Activated CD4-positive, alpha-beta T cell treated with anti-CD3 and anti-CD28 coated beads, Interleukin-2, amount 50 U/mL, for 16 hours (primary cell): ENCODE results near the gene SF3B1.
"Not testable (repeated sequence)": the region's sequence is repeated elsewhere in the genome, so short reads cannot be mapped to it uniquely, and the experiment has no call there.

ENCODE experiments used
- DNase-seq: peaks from one replicate; pipeline ENCODE4 v3.0.0-alpha.2; 2020

The SF3B1 gene

GRCh38 chr2:197379308-197379917 is 55.4 kb downstream of the SF3B1 start:
- not testable (repeated sequence) for DNase-seq

DNA sequence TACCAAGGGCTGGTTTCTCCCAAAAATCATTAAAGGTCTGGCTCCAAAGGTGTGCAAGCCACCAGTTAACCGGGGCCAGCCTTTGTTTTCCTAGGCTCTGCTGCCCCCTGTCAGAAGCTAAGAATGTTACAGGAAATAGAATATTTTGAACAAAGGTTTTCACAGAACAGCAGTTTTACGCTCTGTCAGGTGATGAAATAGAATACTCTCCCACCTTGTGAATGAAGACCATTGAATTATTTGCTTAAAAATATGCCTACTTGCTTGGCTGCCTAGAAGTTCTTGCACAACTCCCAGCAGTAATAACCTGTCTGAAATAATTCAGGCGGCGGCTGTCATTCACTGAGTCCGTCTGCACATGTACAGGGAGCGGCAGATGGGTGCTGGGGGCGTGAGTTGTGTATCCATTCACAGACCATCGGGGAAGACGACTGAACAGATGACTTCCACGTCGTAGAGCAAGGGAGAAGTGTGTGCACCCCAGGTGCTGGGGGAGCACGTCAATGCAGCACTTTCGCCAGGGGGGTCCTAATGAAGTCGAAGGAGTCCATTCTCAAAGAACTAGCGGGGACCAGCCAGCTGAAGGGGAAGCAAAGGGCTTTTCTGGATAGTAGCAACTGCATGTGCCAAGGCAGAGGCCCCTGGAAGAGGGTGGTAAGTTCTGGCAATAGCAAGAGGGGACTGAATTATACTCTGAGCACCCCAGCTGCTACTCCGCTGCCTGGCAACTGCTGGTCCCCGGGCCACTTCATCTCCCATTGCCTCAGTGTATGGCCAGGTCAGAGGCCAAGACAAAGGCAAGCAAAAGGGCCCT is 56.1 kb downstream of the SF3B1 start:
- DNase-seq = peak; percentile 70

- DNase-seq = no peak
Observed at GRCh38 chr2:197378086-197378485, 56.7 kb downstream of the SF3B1 start.

DNA sequence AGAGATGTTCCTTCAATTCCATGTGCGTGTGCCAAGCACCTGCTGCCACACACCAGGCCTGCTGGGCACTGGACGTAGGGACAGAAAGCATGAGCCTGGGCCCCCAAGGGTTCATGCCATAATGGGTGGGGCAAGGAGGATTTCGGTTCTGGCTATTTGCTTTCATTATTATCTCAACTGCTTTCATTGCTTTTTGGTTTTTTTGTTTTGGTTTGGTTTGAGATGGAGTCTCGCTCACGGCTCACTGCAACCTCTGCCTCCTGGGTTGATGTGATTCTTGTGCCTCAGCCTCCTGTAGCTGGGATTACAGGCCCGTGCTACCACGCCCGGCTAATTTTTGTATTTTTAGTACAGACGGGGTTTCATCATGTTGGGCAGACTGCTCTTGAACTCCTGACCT is 57.2 kb downstream of the SF3B1 start:
- DNase-seq = no peak

DNA sequence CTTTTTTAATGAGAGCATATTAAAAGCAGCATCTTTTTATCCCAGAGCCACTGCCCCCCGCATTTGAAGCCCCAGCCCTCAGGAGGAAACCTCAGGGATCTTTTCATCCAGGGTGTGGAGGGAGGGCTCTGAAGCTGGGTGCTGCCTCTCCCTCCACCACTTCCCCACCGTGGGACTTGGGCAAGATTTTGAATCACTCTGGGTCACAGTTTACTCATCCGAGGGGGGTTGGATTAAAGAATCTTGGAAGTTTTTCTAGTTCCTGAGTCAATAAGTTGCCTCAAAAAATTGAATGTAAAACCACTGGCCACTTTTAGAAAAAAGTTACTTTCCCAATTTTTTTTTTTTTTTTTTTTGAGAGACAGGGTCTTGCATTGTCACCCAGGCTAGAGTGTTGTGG is 62.2 kb downstream of the SF3B1 start:
- no peak for DNase-seq

- DNase-seq = not testable (repeated sequence)
Observed at GRCh38 chr2:197370664-197371063, 64.2 kb downstream of the SF3B1 start.

DNA sequence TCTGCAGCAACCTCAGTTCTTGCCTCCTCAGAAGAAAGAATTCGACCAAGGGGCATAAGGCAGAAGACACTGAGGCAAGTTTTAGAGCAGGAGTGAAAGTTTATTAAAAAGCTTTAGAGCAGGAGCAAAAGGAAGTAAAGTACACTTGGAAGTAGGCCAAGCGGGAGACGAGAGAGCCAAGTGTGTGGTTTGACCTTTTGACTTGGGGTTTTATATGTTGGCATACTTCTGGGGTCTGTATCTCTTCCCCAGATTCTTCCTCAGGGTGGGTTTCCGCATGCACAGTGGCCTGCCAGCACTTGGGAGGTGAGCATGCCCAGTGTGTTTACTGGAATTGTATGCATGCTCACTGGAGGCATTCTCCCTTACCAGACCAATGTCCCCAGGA is 64.9 kb downstream of the SF3B1 start:
- no peak for DNase-seq

DNA sequence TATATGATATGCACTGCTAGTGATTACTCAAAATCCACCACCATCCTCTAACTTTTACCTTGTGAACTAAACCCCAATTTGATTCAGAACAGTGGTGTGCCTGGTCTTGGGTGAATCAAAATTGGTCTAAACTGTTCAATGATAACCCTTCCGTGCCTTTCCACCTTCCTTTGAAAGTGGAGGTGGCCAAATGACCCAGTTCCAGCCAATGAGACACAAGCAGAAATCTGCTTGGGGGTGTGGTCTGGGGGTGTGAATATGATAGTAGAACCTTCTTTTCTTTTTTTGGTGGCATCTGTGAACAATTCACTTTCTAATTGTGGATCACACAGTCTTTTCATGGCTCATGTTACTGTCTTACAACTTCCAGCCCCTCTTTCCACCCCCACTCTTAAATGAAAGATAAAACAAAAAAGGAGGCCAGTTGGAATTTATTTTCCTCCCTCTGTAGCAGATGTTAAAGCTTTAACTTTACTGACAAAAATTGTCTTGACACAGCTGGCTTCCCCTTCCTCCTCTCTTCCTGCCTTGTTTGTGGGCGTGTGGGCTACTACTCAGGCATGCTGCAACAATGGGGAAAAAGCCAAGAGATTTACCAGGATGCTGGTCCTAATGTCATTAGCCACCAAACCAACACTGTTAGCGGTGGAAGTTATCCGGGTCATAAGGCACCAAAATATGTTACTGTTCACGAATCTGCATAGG is 65.4 kb downstream of the SF3B1 start:
- DNase-seq = no peak

GRCh38 chr2:197368412-197368811 is 66.4 kb downstream of the SF3B1 start:
- DNase-seq = no peak

DNA sequence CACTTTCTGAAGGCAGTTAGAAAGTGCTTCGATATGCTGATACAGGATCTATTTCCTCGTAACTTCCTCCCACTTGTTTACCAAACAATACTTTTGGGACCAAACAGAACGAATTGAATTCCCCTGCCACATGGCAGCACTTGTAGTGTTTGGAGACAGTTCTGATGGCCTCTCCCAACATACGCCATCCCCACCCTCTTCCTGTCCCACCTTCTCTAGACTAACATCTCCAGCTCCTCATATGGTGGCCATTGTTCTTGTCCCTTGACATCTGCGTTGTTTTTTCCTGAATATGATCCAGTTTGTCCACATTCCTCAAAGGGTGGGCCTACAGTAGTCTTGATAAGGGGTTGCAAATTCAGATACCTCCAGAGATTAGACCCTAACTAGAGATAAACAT is 70.8 kb downstream of the SF3B1 start:
- no peak for DNase-seq

DNA sequence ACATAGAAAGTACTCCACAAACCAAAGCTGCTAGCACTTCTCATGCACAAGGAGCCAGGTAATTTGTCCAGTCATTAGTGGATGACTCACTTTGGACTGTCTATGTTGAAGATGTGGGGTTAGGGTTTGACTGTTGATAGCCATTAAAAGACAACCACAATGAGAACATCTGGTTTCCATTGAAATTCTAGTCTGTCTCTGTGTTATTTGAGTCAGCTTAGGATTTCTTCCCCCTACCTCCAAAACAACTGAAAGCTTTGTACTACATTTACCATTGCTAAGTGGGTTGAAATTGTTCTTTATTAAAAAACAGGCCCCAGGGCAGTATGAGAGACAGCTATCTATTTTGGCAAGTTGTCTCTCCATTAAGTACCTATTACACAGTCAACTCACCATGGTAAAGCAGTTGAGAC is 74.1 kb downstream of the SF3B1 start:
- DNase-seq = peak; percentile 75

- DNase-seq = no peak
Observed at GRCh38 chr2:197359859-197360258, 75.0 kb downstream of the SF3B1 start.

- no peak for DNase-seq
Observed at GRCh38 chr2:197358931-197359330, 75.9 kb downstream of the SF3B1 start.

DNA sequence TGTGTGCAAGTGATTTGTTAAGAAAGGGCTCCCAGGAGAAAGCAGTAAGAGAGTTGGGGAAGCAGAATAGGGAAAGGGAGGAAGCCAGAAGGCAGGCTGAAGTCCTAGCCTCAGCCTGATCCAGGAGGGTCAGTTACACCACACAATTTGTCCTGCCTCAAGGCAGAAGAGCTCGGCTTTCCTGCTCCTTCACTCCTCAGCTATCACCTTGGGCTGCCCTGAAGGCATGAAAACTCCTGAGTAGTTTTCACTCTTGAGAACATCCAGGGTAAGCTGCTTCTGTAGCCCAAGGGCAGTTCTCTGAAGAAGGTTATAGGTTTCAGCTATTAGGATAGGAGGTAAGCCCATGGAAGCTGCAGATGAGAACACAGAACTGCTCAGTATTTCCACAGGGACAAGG is 76.8 kb downstream of the SF3B1 start:
- DNase-seq = no peak

- peak; percentile 16 for DNase-seq
Observed at GRCh38 chr2:197356136-197356535, 78.7 kb downstream of the SF3B1 start.

DNA sequence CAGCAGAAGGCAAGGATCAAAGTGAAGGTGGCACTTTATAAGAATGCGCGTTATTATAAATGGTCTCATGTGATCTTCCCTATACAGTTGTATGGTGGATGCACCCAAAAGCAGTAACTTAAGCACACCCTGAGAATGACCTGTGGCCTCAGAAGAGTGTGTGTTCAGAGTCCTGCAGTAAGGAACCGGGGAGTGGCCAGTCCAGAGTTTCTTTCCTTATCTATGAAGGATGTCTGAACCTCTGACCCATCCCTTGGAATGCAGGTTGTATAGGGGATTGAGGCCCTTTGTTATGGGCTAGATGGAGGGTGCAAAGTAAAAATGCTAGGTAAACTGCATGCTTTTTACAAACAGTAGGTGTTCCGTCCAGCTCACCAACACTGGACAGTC is 80.7 kb downstream of the SF3B1 start:
- DNase-seq = no peak

GRCh38 chr2:197353393-197354168 is 81.2 kb downstream of the SF3B1 start:
- DNase-seq = no peak

GRCh38 chr2:197349699-197350098 is 85.1 kb downstream of the SF3B1 start:
- DNase-seq = no peak

DNA sequence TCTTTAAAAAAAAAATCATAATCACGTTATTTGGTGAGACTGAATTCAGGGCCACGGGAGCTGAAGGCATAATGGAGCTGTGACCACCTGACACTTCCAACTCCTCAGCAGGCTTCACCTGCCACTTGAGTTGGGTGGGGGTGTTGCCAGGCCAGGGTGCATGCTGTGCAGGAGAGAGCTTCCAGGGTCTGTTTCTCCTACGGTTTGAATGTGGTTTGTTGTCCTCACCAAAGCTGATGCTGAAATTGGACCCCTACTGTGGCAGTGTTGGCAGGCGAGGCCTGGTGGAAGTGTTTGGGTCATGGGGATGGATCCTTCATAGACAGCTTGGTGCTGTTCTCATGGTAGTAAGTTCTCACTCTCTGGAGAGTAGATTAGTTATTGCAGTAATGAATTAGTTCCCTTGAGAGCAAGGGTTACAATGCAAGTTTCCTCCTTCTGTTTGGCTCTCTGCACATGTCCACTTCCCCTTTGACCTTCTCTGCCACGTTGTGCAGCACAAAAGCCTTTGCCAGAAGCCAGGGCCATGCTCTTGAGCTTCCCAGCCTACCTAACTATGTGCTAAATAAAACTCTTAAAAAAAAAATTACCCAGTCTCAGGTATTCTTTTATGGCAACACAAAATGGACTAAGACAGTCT is 86.0 kb downstream of the SF3B1 start:
- DNase-seq = no peak

- no peak for DNase-seq
Observed at GRCh38 chr2:197345846-197346370, 88.9 kb downstream of the SF3B1 start.

DNA sequence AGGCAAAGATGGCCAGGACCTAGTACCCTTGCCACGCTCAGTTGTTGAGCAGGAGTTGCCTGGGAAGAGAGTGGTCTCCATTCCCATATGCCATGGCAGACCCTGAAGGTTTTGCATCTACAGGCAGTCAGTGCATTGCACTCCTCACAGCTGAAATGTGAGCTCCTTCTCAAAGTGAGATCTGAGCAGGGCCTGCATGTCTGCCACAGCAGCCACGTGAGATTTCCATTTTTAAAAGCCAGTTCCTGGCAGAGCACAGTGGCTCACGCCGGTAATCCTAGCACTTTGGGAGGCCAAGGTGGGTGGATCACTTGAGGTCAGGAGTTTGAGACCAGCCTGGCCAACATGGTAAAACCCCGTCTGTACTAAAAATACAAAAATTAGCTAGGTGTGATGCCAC is 90.9 kb downstream of the SF3B1 start:
- DNase-seq = not testable (repeated sequence)

DNA sequence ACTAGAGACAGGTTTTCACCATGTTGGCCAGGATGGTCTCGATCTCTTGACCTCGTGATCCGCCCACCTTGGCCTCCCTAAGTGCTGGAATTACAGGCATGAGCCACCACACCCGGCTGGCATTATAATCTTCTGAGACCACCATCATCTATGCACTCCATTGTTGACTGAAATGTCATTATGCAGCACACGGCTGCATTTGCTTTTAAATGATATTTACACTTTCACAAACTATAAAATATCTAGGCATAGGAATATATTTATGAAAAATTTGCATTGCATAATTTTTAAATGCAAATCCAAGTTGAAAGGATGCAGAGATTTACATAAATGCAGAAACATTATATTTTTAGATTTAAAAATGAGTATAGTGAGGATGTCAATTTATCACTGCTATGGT is 94.2 kb downstream of the SF3B1 start:
- no peak for DNase-seq
